DMS153 (cell line): ENCODE data around the gene DEFB132.

Experiments
- DNase-seq: peaks from one replicate; lab custom pipeline; 2025; lab: John Stamatoyannopoulos, UW

The DEFB132 gene

GRCh38 chr20:266596-267562 lies 9.4 kb downstream of the DEFB132 start:
- DNase-seq: peak; percentile 71

GRCh38 chr20:270517-270916 lies 13.0 kb downstream of the DEFB132 start:
- no peak for DNase-seq

GRCh38 chr20:271069-271468 lies 13.5 kb downstream of the DEFB132 start:
- no peak for DNase-seq

DNA sequence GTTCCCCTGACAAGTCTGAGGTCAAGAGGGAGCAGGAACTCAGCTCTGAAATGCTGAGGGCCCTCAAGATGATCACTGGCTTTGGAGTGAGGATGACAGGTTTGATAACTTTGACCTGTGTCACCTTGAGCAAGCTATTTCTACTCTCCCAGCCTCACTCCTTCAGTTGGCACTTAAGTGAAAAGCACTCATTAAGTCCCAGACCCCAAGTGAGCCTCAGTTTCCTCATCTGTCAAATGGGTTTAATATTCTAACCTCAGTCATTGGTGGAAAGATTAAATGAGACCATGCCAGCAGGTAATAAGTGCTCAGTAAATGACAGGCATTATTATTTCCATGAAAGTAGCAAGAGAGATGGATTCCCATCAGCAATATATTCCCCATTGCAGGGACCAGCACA lies 14.0 kb downstream of the DEFB132 start:
- no peak for DNase-seq

DNA sequence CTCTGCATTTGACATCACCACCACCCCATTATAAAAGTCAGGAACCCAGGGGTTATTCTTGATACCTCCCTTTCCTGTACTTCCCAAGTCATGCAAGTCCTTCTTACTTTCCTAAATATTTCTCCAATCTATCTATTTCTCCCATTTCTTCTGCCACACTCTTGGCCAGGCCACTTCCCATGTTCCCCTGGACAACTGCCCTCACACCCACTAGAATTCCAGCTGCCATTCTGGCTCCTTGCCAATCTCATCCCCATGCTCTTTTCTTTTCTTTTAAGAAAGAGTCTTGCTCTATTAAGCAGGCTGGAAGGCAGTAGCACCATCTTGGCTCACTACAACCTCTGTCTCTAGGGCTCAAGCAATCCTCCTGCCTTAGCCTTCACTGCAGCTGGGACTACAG lies 15.2 kb downstream of the DEFB132 start:
- DNase-seq: no peak

DNA sequence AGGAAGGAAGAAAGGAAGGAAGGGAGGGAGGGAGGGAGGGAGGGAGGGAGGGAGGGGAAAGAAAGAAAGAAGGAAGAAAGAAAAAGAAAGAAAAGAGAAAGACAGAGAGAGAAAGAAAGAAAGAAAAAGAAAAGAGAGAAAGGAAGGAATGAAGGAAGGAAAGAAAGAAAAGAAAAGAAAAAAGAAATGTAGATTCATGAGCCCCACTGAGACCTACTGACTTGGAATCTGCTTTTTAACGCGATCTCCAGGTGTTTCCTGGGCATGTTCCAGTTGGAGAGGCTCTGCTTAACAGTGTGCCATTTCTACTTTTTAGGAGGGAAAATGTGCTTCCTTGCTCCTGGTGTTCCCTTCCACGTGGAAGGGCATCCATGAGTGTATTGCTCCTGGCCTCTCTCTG lies 16.4 kb downstream of the DEFB132 start:
- DNase-seq: no peak

- no peak for DNase-seq
Measured at GRCh38 chr20:275791-276190, 18.3 kb downstream of the DEFB132 start.

GRCh38 chr20:276620-277495 lies 19.3 kb downstream of the DEFB132 start:
- no peak for DNase-seq

DNA sequence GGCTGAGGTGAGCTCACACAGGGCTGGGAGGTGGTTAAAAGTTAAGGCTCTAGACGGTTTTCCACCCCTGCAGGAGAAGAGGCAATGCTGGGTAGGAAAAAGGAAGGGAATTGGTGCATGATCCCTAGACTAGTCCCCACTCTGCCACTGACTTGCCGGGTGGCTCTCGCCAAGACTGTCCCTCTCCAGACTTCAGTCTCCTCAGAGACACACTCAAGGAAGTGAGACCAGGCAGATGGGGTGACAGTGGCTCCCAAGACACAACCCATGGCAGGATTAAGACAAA lies 19.9 kb downstream of the DEFB132 start:
- no peak for DNase-seq

GRCh38 chr20:278181-278580 lies 20.7 kb downstream of the DEFB132 start:
- no peak for DNase-seq

DNA sequence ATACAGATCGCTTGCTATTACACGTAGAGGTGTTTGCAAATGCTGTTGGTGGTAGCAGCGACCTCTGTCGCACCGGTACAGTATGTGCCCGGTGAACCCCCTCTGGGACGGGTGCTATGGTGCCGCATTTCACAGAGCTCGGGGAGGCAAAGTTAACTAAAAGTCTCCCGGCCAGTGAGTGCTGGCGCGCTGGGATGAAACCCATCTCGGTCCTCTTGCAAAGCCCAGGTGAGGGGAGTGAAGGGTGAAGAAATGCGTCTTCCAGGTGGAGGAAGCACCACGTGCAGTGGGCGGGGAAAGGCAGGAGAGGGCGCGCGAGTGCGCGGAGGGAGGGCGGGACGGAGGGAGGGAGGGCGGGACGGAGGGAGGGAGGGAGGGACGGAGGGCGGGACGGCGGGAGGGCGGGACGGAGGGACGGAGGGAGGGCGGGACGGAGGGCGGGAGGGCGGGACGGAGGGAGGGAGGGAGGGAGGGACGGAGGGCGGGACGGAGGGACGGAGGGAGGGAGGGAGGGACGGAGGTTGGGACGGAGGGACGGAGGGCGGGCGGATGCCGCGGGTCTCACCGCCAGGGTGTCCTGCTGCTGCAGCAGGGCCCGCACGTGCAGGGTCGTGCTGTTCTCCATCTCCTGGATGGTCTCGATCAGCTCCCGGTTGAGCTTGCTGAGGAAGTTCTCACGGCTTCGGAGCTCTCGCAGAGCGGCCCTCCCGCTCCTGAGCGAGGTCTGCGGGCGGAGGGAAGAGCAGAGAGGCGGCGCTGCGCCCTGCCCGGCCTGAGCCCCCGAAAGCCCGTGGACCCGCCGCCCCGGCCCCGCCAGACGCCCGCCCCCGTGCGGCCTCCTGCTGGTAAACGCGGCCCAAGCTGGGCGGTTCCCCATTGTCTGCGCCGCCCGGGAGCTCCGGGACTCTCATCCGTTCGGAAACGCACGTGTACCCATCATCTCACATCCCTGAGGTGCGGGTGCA lies 21.4 kb downstream of the DEFB132 start:
- DNase-seq: no peak

GRCh38 chr20:284172-284571 lies 26.6 kb downstream of the DEFB132 start:
- DNase-seq: no peak

- DNase-seq: no peak
Measured at GRCh38 chr20:286508-286907, 29.0 kb downstream of the DEFB132 start.

DNA sequence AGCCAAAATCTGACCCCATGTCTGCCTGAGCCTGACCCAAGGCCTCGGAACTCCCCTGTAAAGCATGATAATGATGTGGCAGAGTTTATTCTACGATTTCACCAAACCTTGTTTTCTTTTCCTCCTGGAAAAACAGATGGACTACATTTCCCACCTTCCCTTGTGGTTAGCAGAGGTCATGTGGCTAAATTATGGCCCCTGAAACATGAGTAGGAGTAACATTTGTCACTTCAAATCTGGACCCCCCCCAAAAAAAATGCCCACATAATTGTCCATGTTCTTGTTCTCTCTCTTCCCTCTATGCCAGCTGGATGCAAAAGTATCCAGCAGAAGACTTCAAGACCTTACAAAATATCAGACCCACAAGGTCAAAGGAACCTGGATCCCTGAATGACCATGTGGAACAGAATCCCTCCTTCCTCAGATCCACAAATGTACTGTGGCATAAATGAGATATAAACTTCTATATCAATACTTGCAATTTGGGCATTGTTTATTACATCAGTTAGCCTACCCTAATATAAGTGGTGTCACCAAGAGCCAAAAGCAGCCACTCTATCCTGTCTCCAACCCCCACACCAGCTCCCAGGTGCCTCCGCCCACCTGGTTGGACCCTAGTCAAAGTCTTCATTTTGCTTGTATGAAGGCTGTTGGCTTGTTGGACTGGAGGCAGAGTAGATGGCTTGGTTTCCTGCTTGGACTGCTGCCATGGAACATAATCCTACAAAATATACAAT lies 31.6 kb downstream of the DEFB132 start:
- no peak for DNase-seq

DNA sequence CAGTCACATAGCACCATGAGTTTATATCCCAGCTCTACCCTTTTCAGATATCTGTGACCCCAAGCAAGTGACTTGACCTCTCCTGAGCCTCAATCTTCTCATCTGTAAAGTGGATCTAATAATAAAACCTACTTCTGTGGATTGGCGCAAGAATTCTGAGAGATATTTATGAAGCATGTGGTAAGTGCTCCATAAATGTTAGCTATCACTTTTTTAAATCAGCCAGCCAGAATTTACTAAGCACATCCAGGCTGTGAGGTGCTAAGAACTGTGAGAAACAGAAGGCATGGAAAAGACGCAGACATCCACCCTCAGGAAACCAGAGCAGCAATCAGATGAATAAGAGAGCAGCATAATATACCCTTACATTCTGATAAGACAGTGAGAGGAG lies 32.2 kb downstream of the DEFB132 start:
- no peak for DNase-seq

- DNase-seq: peak; percentile 84
Measured at GRCh38 chr20:290084-290831, 32.7 kb downstream of the DEFB132 start, which contains the start of gene C20orf96. C20orf96 (minus strand) TSS chr20:290750; CDS start chr20:290610, 140 bp downstream.

GRCh38 chr20:294602-295001 lies 37.1 kb downstream of the DEFB132 start:
- DNase-seq: no peak

GRCh38 chr20:295804-296203 lies 38.3 kb downstream of the DEFB132 start:
- DNase-seq: no peak

DNA sequence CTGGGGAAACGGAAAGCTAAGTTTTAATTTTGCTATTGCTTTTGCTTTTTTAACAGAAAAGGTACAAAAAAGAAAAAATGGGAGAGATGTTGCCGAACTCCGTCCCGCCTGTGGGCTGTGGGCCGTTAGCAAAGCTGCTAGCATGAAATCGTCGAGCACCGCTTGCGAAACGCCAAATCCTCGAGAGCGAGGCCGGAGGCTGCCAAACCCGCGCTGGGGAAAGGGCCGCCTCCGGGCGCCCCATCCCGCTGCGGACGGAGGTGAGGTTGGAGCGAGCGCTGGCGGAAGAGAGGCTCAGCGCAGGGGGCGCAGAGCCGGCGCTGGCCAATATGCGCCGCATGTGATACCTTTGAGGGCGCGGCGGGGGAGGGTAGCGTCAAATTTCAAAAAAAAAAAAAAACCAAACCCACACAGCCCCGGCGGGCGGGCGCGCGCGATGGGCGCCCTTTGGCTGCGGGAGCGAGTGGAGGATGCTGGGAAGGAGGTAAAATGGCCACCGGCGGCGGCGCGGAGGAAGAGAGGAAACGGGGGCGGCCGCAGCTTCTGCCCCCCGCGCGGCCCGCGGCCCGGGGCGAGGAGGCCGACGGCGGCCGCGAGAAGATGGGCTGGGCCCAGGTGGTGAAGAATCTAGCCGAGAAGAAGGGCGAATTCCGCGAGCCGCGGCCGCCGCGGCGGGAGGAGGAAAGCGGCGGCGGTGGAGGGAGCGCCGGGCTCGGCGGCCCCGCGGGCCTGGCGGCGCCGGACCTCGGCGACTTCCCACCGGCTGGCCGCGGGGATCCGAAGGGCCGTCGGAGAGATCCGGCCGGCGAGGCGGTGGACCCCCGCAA lies 39.8 kb downstream of the DEFB132 start, which contains the start of gene ZCCHC3:
ZCCHC3 (plus strand) TSS at position 473 of the 827 bp plus-strand sequence; CDS start at position 490, 17 bp downstream.
- DNase-seq: peak; percentile 94
